G401 (cell line): ENCODE data around the gene MGMT. TPM values are rescaled to one million over a fixed set of nuclear protein-coding genes. Genes with fewer than 3 reads are reported as not detected.

ENCODE experiments used
- DNase-seq: peaks from one replicate; pipeline ENCODE4 v3.0.0-alpha.2; 2015; ENCODE audit warnings: low spot score
- in situ Hi-C: cut with HindIII; loops from 2 replicates; pipeline ENCODE4 v1.10.0; 2016; ENCODE audit warnings: low sequenced_read_pairs, mixed read lengths
- total RNA-seq: library from RNA; depleted of rRNA; stranded (reverse); fragments of >200 nt; shearing (Covaris generic); gene quantifications from 2 replicates; pipeline ENCODE4 v1.2.3, GENCODE V29; 2014

MGMT gene
- total RNA-seq, 1 experiment from 2014 or later = 60.3 TPM

GRCh38 chr10:129709101-129709500, 242.1 kb downstream of the MGMT start:
- in situ Hi-C loops = no loop called here
- DNase-seq = no peak

DNA sequence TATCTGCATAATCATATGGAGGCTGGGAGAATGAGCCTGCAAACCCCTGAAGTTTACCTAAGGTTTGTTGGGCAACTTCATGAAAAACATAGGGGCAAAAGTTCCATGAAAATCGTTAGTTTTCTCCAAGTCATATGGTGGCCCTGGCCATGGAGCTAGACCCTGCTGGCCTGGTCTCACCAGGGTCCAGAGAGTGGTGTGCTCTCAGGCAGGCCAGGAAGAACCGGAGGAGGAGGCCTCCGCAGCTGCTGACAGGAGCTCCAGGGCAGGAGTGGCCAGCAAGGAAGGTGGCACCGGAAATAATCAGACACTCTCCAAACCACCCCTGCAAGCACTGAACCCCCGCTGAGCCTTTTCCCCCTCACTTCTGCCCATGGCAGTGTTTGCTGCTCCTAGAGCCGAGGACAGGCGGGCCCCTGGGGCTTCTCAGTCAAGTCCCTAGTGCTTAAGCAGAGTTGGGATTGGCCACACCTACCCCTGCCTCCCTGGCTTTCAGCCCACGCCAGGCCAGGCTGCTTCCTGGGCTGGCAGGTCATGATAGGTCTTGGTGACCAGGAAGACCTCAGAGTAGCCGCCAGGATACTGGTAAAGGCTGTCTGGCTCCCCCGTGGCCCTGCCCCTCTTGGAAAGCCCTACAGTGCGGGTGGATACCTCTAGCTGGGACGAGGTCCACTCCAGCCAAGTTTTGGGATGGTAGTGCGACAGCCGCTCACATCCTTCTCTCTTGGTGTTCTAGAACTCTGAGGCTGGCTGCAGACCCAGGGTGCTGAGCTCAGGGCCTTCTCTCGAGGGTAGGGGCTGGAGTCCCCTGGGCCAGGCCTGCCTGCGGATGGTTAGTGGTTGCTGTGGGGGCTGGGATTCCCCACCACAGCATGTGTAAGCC, 242.8 kb downstream of the MGMT start:
- in situ Hi-C loops = no loop called here
- no peak for DNase-seq

- in situ Hi-C loops = no loop called here
- DNase-seq = no peak
Measured at GRCh38 chr10:129710510-129710847, 243.4 kb downstream of the MGMT start.

GRCh38 chr10:129711291-129711690, 244.2 kb downstream of the MGMT start:
- DNase-seq = no peak
- in situ Hi-C loops = no loop called here

- in situ Hi-C loops = no loop called here
- DNase-seq = no peak
Measured at GRCh38 chr10:129712000-129712399, 245.0 kb downstream of the MGMT start.

DNA sequence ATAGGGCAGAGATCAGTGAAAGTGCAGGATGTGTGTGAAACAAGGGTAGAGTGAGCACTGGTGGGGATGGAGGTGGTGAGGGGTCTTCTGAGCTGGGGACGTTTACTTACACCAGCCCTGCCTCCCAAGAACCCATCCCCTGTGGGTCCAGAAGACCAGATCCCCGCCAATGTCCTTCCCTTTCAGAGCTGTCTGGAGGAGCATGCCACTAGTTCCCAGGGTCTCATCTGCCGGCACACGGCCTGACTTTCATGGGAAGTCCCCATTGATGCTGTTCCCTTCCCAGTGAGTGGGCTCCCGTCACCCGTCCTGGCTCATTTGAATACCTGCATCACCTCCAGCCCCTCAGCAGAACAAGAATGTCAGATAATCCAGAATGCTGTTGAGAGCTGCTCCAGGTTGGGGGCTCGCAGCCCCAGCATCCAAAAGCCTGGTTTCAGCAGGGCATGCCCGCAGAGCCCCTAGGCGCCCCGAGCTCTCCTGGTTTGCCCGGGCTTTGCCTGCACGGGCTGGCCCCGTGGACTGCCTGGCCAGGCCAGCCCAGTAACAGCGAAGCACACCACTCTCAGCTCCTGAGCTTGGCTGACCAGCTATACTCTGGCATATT, 246.7 kb downstream of the MGMT start:
- in situ Hi-C loops = no loop called here
- no peak for DNase-seq

- in situ Hi-C loops = no loop called here
- no peak for DNase-seq
Measured at GRCh38 chr10:129715805-129716204, 248.8 kb downstream of the MGMT start.

GRCh38 chr10:129716211-129716681, 249.2 kb downstream of the MGMT start:
- DNase-seq = no peak
- in situ Hi-C loops = no loop called here

DNA sequence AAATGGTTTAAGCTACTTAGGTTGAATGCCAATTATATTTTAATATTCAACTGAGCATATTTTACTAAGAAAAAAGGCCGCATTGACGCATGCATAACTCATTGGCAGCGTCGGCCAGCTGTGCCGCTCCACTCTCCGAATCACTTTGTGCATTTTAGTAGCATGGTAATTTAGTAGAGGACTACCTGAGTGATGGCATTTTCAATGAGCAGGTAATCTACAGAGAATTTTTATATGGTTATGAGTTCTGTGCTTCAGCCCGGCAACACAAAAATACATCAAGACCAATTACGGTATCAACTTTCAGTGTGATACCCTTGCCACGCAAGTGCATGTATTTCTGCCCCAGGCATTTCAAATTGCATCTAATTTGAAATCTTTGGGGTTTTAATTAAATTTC, 249.8 kb downstream of the MGMT start:
- in situ Hi-C loops = no loop called here
- DNase-seq = no peak

- DNase-seq = no peak
- in situ Hi-C loops = no loop called here
Measured at GRCh38 chr10:129717816-129718547, 250.9 kb downstream of the MGMT start.

DNA sequence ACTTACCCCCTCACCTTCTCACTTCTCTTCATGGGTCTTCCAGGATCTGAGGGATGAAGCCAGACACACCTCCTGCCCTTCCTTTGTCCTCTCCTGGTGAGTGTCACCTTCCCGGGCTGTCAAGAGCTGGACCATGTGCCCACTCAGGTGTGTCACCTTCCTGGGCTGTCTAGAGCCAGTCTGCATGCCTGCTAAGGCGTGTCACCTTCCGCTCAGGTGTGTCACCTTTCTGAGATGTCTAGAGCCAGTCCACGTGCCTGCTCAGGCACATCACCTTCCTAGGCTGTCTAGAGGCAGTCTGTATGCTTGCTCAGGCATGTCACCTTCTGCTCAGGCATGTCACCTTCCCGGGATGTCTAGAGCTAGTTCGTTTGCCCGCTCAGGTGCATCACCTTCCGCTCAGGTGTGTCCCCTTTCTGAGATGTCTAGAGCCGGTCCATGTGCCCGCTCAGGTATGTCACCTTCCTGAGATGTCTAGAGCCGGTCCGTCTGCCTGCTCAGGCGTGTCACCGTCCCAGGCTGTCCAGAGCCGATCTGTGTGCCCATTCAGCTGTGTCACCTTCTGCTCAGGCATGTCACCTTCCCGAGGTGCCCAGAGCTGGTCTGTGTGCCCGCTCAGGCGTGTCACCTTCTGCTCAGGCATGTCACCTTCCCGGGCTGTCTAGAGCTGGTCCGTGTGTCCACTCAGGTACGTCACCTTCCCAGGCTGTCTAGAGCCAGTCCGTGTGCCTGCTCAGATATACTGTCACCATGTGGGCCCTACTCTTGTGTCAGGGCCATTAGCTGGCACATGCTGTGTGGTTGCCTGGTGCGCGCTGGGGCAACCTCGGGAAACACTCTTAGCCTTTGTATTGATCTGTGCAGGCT, 251.7 kb downstream of the MGMT start:
- in situ Hi-C loops = no loop called here
- DNase-seq = no peak

DNA sequence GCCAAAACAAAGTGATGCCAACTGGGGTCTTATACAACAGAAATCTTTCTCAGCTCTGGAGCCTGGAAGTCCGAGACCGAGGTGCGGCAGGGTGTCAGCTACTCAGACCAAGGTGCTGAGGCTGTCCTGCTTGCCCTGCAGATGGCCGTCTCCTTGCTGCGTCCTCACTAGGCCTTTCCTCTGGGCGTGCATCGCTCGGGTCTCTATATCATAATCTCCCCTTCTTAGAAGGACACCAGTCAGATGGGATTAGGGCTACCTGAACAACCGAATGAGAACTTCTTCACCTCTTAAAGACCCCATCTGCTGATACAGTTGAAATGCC, 252.3 kb downstream of the MGMT start:
- no peak for DNase-seq

GRCh38 chr10:129719889-129720590, 253.0 kb downstream of the MGMT start:
- no peak for DNase-seq
- in situ Hi-C loops = no loop called here

More for the DNA sequence above, 252.3 kb downstream of the MGMT start:
- in situ Hi-C loops = no loop called here

- DNase-seq = no peak
- in situ Hi-C loops = no loop called here
Measured at GRCh38 chr10:129725011-129725410, 258.0 kb downstream of the MGMT start.

DNA sequence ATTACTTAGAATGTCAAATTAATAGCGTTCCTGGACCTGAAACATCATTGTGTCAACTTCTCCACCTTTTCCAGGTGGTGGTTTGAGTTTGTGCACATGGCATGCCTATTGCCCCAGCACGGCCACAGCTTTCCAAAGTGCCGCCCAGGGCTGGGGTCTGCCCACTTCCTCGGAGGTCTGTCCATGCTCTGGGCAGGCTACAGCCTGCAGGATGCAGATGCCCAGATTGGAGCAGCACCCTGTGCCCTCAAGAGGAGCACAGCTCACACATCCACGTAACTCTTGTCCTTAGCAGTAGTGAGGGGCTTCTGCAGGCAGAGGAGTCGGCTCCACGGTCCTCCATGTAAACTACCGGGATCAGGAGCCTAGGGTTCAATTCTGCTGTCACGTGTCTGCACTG, 258.4 kb downstream of the MGMT start:
- DNase-seq = no peak
- in situ Hi-C loops = no loop called here

DNA sequence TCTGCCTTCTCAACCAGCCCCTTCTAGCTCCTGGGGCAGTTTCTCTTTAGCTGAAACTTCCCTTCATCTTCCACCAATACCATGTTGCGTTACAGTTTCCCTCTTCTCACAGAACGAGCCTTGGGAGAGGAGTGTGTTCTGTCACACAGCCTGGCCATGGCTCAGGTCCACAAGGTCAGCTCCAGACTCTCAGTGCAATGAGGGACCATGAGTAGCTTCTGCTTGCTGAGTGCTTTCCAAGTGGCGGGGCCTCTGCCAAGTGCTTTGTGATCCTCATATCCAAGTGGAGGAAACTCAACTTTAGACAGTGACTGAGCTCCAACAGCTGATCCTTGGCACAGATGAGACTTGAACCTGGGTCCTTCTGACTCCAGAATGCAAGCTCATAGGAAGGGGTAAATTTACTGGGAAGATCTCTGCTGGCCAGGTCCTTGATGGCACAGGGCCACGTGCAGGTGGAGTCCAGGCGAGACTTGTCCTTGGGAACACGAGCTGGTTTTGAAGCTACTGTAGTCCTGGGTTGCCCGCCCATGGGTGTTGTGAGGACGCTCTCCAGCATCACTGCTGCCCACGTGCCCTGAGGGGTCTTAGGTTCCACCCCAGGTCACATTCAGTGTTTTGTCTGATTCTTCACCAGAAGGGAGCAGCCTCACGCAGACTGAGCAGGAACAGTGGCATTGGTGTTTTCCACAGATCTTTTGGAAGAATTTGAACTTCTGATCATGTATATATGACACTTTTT, 259.0 kb downstream of the MGMT start:
- in situ Hi-C loops = no loop called here
- DNase-seq = no peak

DNA sequence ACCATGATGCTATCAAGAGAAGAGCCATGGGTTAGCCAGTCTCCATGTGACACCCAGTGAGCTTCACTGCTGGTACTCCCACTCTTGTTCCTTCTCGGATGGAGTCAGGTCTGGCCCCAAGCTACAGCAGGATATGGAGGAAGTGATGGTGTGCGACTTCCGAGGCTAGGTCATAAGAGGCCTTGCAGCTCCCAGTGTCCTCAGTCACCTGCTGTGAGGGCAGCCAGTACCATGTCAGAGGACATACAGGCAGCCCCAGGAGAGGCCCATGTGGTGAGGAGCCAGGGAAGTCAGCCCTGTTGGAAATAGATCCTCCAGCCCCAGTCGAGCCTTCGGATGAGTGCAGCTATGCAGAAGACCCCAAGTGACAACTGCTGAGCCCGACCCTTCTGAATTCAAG, 260.0 kb downstream of the MGMT start:
- DNase-seq = no peak
- in situ Hi-C loops = no loop called here

- in situ Hi-C loops = no loop called here
Measured at GRCh38 chr10:129727495-129727894, 260.5 kb downstream of the MGMT start.

More at GRCh38 chr10:129727495-129727894, 260.5 kb downstream of the MGMT start:
- no peak for DNase-seq
